Kidney (tissue), 14 donors: Measurements from ENCODE around the gene CARD14. TPM values are rescaled to one million over a fixed set of nuclear protein-coding genes. Genes with fewer than 3 reads are reported as not detected.
A peak's percentile ranks its signal among the peaks of the same experiment; 100 is the strongest.

Experiments used
- DNase-seq, 5 donors: peaks; one replicate each; pipeline ENCODE4 v3.0.0-alpha.2; 2013 to 2020
- FAIRE-seq: peaks from 2 replicates; lab custom pipeline; 2012; peaks lifted over from hg19 to GRCh38; lab: Jason Lieb, UNC
- H3K27ac ChIP-seq, 2 donors: one replicate each; pipeline ENCODE4 v1.7.0; 2013; ENCODE audit warnings: low read depth in 2 of 2, low read length in 2 of 2, inconsistent platforms in 1 of 2
- H3K27me3 ChIP-seq: one replicate; pipeline ENCODE4 v1.7.1; 2013; ENCODE audit warnings: low read length, inconsistent platforms; ENCODE audit not compliant: control insufficient read depth, insufficient read depth
- H3K36me3 ChIP-seq, 3 donors: one replicate each; pipeline versions ENCODE4 v1.7.0 to v1.7.1; 2013; ENCODE audit warnings: low read length in 3 of 3, control low read depth in 1 of 3, inconsistent platforms in 1 of 3; ENCODE audit not compliant: insufficient read depth in 3 of 3, control insufficient read depth in 2 of 3
- H3K4me1 ChIP-seq, 3 donors: one replicate each; pipeline versions ENCODE4 v1.7.0 to v1.7.1; 2013; ENCODE audit warnings: low read length in 3 of 3, inconsistent platforms in 1 of 3, low read depth in 1 of 3; ENCODE audit not compliant: control insufficient read depth in 2 of 3, insufficient read depth in 2 of 3
- H3K4me3 ChIP-seq, 3 donors: one replicate each; pipeline versions ENCODE4 v1.7.0 to v1.8.1; 2013; ENCODE audit warnings: low read length in 3 of 3, control low read depth in 1 of 3, inconsistent platforms in 1 of 3
- H3K9ac ChIP-seq, 3 donors: one replicate each; pipeline versions ENCODE4 v1.7.0 to v1.7.1; 2013; ENCODE audit warnings: low read length in 3 of 3, control low read depth in 1 of 3, inconsistent platforms in 1 of 3
- H3K9me3 ChIP-seq, 3 donors: one replicate each; pipeline versions ENCODE4 v1.7.0 to v1.7.1; 2013; ENCODE audit warnings: low read length in 3 of 3, control low read depth in 1 of 3, inconsistent platforms in 1 of 3; ENCODE audit not compliant: control insufficient read depth in 2 of 3, insufficient read depth in 1 of 3
- intact Hi-C: fragments of 100-400 bp; cut with DNase I; formaldehyde crosslinking; loops from one replicate; pipeline ENCODE4 v1.11.1; 2022
- polyA plus RNA-seq: library from polyadenylated mRNA; stranded (reverse); fragments of 350-450 nt; fragmentation: Illumina TruSeq; extraction: RNeasy Lipid Tissue Mini Kit (QIAGEN cat#74804); gene quantifications from one replicate; pipeline ENCODE4 v1.2.3, GENCODE V29; 2014; ENCODE audit warnings: low read depth, low replicate concordance; ENCODE audit not compliant: insufficient read depth
- total RNA-seq: library from RNA; stranded (reverse); fragmentation: NEBNext Ultra II Directional; extraction: Animal tissue kit (Norgen Biotek cat#: 25700); gene quantifications from one replicate; pipeline ENCODE4 v1.2.1, GENCODE V29; 2021
- TF ChIP-seq, protein P1 (sequence below): IDR thresholded peaks from 3 replicates; pipeline ENCODE4 v1.5.1; 2012; ENCODE audit warnings: mild to moderate bottlenecking, moderate library complexity, borderline replicate concordance; ENCODE audit not compliant: insufficient read depth; ENCODE audit errors: extremely low read depth
- donor health status: control.
- donor health status: control.
- donor health status: control.
- donor health status: control.
- donor health status: control.
- donor health status: DM: yes; HTN: yes; CAD: no.
- donor health status: Normal renal cell carcinoma (clear cell type).

The CARD14 gene
- total and polyA plus RNA-seq, 2 donors from 2014 or later, result 0.17 to 1.7 TPM

DNA sequence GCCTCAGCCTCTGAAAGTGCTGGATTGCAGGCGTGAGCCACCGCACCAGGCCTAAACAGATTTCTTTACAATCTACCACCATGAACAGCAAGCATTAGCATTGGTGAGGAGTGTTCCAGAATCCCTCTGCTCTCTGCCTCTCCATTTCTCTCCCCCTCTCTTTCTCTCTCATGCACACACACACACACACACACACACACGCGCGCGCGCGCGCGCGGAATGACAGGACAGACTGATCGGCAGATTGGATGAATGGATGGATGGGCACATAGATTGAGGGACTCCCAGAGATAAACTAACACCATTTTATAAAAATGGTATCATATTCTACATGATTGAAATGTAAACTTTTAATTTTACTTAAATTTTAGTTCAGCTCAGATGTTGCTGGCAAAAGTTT lies 3.3 kb downstream of the CARD14 start:
- Histone ChIP-seq H3K9me3 (no peaks in the 10 kb centered on the region), H3K36me3 (no peaks in the 10 kb centered on the region), H3K4me1 (no peaks in the 10 kb centered on the region), H3K27me3 (no peaks in the 10 kb centered on the region), H3K9ac (no peak overlapping the region), H3K4me3 (no peak overlapping the region), H3K27ac (no peak overlapping the region)
- DNase-seq (peak in 1 of 5 donors; percentile 12), FAIRE-seq (no peak)
- TF ChIP-seq, protein P1, sequence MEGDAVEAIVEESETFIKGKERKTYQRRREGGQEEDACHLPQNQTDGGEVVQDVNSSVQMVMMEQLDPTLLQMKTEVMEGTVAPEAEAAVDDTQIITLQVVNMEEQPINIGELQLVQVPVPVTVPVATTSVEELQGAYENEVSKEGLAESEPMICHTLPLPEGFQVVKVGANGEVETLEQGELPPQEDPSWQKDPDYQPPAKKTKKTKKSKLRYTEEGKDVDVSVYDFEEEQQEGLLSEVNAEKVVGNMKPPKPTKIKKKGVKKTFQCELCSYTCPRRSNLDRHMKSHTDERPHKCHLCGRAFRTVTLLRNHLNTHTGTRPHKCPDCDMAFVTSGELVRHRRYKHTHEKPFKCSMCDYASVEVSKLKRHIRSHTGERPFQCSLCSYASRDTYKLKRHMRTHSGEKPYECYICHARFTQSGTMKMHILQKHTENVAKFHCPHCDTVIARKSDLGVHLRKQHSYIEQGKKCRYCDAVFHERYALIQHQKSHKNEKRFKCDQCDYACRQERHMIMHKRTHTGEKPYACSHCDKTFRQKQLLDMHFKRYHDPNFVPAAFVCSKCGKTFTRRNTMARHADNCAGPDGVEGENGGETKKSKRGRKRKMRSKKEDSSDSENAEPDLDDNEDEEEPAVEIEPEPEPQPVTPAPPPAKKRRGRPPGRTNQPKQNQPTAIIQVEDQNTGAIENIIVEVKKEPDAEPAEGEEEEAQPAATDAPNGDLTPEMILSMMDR, result no peak
- intact Hi-C loops, result no loop called here

- Histone ChIP-seq H3K4me3 (no peak overlapping the region), H3K9me3 (no peaks in the 10 kb centered on the region), H3K4me1 (no peaks in the 10 kb centered on the region), H3K27me3 (no peaks in the 10 kb centered on the region), H3K27ac (no peak overlapping the region), H3K9ac (no peak overlapping the region), H3K36me3 (no peaks in the 10 kb centered on the region)
- DNase-seq (peak in 1 of 5 donors; percentile 2), FAIRE-seq (no peak)
- intact Hi-C loops, result no loop called here
- TF ChIP-seq, protein P1, result no peak
Observed at GRCh38 chr17:80173916-80174315, 4.1 kb downstream of the CARD14 start.

DNA sequence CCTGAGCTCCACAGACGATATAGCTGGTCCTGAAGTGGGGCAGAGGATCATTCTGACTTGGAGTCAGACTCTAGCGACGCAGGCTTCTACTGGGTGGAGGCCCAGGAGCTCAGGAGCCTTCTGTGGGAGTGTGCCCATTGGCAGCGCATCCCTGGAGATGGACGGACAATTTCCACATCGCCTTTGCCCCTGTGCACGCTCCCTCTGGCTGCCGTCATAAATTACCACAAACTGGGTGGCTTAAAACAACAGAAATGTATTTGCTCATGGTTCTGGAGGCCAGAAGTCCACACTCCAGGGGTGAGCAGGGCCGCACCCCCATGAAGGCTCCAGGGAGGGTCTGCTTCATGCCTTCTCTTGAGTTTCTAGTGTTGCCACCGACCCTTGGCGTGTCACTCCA lies 6.9 kb downstream of the CARD14 start:
- no peak for DNase-seq
- Histone ChIP-seq H3K9me3 (no peaks in the 10 kb centered on the region), H3K4me3 (no peak overlapping the region), H3K4me1 (no peaks in the 10 kb centered on the region), H3K27me3 (no peaks in the 10 kb centered on the region), H3K36me3 (no peaks in the 10 kb centered on the region), H3K9ac (no peak overlapping the region), H3K27ac (no peak overlapping the region)
- FAIRE-seq, result no peak
- intact Hi-C loops, result no loop called here
- TF ChIP-seq, protein P1, result no peak

DNA sequence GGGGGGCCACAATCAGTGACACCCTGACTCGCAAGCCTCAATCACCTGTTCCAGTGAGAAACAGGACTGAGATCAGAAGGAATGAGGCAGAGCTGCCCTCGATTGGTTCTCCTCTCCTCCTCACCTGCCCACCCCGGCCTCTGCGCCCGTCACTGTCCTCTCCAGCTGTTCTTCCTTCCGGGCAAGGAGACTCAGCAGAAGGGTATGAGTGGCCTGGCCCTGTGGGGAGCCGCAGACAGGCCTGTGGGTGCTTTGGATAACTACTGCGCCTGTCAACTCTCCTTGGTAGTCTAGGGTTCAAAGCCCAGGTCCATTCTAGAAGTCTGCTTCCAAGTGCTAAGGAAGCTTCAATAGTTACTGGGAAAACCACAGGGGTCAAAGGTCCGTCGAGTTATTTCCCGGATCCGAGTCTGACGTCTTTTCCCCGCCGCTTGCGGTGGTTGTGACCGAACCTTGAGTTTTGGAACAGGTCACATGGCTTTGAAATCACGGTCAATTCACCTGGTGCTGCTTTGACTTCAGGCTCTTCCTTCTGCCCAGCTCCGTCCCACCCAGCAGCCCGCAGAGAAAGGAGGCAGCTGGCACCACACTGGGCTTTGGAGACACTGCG lies 8.3 kb downstream of the CARD14 start:
- DNase-seq, result no peak
- H3K36me3 ChIP-seq, result no peaks in the 10 kb centered on the region
- TF ChIP-seq, protein P1, result no peak
- no peak overlapping the region for H3K4me3 ChIP-seq
- no peaks in the 10 kb centered on the region for H3K4me1 ChIP-seq
- no peak overlapping the region for H3K9ac ChIP-seq
- H3K9me3 ChIP-seq, result no peaks in the 10 kb centered on the region
- H3K27ac ChIP-seq, result no peak overlapping the region
- intact Hi-C loops, result no loop called here
- no peak for FAIRE-seq
- no peaks in the 10 kb centered on the region for H3K27me3 ChIP-seq
